Astrocyte (in vitro differentiated cells and primary cell): ENCODE results near the gene SDSL.

Experiments used
- EZH2 ChIP-seq: IDR thresholded peaks from 2 replicates; pipeline ENCODE4 v1.6.1; 2012; ENCODE audit warnings: mild to moderate bottlenecking, low read length, inconsistent platforms; ENCODE audit not compliant: insufficient read depth
- TF ChIP-seq, protein P1 (sequence below): IDR thresholded peaks from 2 replicates; pipeline ENCODE4 v1.5.1; 2011; ENCODE audit warnings: low read depth, mild to moderate bottlenecking, inconsistent platforms, low read length, moderate library complexity; ENCODE audit not compliant: insufficient read depth

DNA sequence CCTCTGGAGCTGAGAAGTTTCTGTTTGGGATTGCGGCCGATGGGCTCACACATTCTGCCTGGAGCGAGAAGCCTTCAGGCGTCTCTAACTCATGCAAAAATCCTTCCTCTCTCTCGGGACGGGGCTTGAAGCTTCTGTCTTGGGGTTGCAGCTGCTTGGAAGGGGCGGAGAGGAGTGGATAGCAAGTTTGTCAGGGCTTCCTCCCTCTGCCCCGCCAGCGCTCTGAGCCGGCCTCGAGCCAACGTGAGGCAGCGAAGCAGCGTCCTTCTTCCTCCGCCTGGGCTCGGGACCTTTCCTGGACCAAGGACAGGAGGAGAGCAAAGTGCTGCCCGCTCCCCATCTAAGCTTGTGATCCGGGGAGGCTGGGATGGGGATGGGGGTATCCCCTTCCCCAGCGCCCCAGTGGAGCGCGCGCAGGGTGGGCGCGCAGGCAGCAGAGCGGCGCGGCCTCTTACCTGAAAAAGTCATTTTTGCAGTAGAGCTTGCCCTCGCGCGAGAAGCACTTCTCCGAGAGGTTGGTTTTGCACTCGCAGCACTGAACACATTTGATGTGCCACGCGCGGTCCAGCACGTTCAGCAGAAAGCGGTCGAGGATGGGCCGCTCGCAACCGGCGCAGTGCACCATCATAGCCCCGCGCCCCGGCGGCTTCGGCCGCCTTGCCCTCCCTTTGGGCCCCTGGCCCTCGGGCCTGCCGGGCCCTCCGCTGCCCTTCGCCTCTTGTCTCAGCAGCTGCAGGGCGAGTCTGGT is 48.9 kb downstream of the SDSL start:
- TF ChIP-seq, protein P1, sequence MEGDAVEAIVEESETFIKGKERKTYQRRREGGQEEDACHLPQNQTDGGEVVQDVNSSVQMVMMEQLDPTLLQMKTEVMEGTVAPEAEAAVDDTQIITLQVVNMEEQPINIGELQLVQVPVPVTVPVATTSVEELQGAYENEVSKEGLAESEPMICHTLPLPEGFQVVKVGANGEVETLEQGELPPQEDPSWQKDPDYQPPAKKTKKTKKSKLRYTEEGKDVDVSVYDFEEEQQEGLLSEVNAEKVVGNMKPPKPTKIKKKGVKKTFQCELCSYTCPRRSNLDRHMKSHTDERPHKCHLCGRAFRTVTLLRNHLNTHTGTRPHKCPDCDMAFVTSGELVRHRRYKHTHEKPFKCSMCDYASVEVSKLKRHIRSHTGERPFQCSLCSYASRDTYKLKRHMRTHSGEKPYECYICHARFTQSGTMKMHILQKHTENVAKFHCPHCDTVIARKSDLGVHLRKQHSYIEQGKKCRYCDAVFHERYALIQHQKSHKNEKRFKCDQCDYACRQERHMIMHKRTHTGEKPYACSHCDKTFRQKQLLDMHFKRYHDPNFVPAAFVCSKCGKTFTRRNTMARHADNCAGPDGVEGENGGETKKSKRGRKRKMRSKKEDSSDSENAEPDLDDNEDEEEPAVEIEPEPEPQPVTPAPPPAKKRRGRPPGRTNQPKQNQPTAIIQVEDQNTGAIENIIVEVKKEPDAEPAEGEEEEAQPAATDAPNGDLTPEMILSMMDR: no peak
- TF ChIP-seq EZH2: peak; percentile 88
